ENCODE data around the gene LRTM1. TPM values are rescaled to one million over a fixed set of nuclear protein-coding genes. Genes with fewer than 3 reads are reported as not detected.

Gene LRTM1
- total RNA-seq, 1 experiment from 2014 or later: not detected

GRCh38 chr3:54895613-54896012 lies 32.2 kb downstream of the LRTM1 start:
- no peak overlapping the region for H2AFZ ChIP-seq (ENCODE audit: low read depth, low read length, poor library complexity, severe bottlenecking)
- ChIA-PET POLR2A (no interaction called here), RAD21 (ENCODE audit: low non-redundant PET in 1 of 2, low total read pairs in 2 of 2, uncharacterized antibody in 2 of 2, unreplicated experiment in 2 of 2) (no interaction called here), CTCF (no interaction called here)
- intact Hi-C loops (cut with micrococcal nuclease): no loop called here
- BruUV-seq (replicated peaks): no TSS peak
- no peaks in the 10 kb centered on the region for H3K4me1 ChIP-seq (ENCODE audit: control insufficient read depth in 1 of 2, insufficient read depth in 2 of 2, low read length in 2 of 2)
- no peak overlapping the region for H3K27ac ChIP-seq (ENCODE audit: low read depth, low read length)
- no peaks in the 10 kb centered on the region for H3K36me3 ChIP-seq (ENCODE audit: control insufficient read depth in 1 of 2, insufficient read depth in 2 of 2, low read length in 2 of 2)
- no peaks in the 10 kb centered on the region for H3K9me2 ChIP-seq (ENCODE audit: insufficient read depth)
- DNase-seq (ENCODE audit: low read depth, low spot score) (no peak), ATAC-seq (no peak)
- no peaks in the 10 kb centered on the region for H4K20me1 ChIP-seq (ENCODE audit: insufficient read depth)
- H3K4me2 ChIP-seq (ENCODE audit: low read length): no peak overlapping the region
- H3K4me3 ChIP-seq (replicated peaks in 1 of 2; ENCODE audit: low read depth in 1 of 2, low read length in 2 of 2): no peak overlapping the region
- peaks cover 0 to 4% of the 10 kb centered on the region in 2 experiments; a peak in 1 of 4 replicates for H3K9me3 ChIP-seq (ENCODE audit: control insufficient read depth in 1 of 2, insufficient read depth in 1 of 2, low read depth in 1 of 2, low read length in 2 of 2)
- no peaks in the 10 kb centered on the region for H3K27me3 ChIP-seq (ENCODE audit: insufficient read depth, low read length)
- H3K9ac ChIP-seq (ENCODE audit: low read length): no peak overlapping the region
- no peaks in the 10 kb centered on the region for H3K79me2 ChIP-seq (ENCODE audit: insufficient read depth, low read length)
- TF ChIP-seq TCF7L2 (IDR thresholded peaks at IDR 0.05; ENCODE audit: borderline replicate concordance, extremely low read depth, insufficient read depth, insufficient read length): no peak

DNA sequence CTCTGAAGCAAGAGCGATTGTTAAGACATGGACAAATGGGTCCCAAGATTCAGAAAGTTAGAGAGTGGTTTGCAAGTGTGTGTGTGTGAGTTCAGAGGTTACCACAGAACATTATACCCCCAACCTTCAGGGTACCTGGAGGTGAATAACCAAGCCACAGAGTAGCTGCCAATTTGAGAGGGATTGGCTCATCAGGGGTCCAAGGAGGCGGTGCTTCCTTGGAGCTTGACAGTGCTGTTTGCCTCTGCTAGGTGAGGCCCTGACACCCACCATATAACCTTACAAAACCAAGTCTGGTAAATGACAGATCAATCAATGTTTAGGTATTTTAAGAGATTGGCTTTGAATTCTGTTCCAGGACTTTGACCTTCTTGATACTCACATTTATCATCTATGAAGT lies 35.7 kb downstream of the LRTM1 start:
- DNase-seq (ENCODE audit: low read depth, low spot score) (no peak), ATAC-seq (no peak)
- H4K20me1 ChIP-seq (ENCODE audit: insufficient read depth): no peaks in the 10 kb centered on the region
- no peak overlapping the region for H3K4me3 ChIP-seq (replicated peaks in 1 of 2; ENCODE audit: low read depth in 1 of 2, low read length in 2 of 2)
- no peaks in the 10 kb centered on the region for H3K4me1 ChIP-seq (ENCODE audit: control insufficient read depth in 1 of 2, insufficient read depth in 2 of 2, low read length in 2 of 2)
- no peak overlapping the region for H3K9ac ChIP-seq (ENCODE audit: low read length)
- no peaks in the 10 kb centered on the region for H3K36me3 ChIP-seq (ENCODE audit: control insufficient read depth in 1 of 2, insufficient read depth in 2 of 2, low read length in 2 of 2)
- no peaks in the 10 kb centered on the region for H3K27me3 ChIP-seq (ENCODE audit: insufficient read depth, low read length)
- H2AFZ ChIP-seq (ENCODE audit: low read depth, low read length, poor library complexity, severe bottlenecking): no peak overlapping the region
- intact Hi-C loops (cut with micrococcal nuclease): no loop called here
- H3K27ac ChIP-seq (ENCODE audit: low read depth, low read length): no peak overlapping the region
- H3K9me2 ChIP-seq (ENCODE audit: insufficient read depth): no peaks in the 10 kb centered on the region
- RAD21 ChIA-PET (ENCODE audit: low non-redundant PET in 1 of 2, low total read pairs in 2 of 2, uncharacterized antibody in 2 of 2, unreplicated experiment in 2 of 2): no interaction called here
- peaks cover 0 to 12% of the 10 kb centered on the region in 2 experiments; a peak in 1 of 4 replicates for H3K9me3 ChIP-seq (ENCODE audit: control insufficient read depth in 1 of 2, insufficient read depth in 1 of 2, low read depth in 1 of 2, low read length in 2 of 2)
- CTCF ChIA-PET: no interaction called here
- no peak overlapping the region for H3K4me2 ChIP-seq (ENCODE audit: low read length)
- POLR2A ChIA-PET: no interaction called here
- no TSS peak for BruUV-seq (replicated peaks)
- no peaks in the 10 kb centered on the region for H3K79me2 ChIP-seq (ENCODE audit: insufficient read depth, low read length)
- TF ChIP-seq, protein P1, sequence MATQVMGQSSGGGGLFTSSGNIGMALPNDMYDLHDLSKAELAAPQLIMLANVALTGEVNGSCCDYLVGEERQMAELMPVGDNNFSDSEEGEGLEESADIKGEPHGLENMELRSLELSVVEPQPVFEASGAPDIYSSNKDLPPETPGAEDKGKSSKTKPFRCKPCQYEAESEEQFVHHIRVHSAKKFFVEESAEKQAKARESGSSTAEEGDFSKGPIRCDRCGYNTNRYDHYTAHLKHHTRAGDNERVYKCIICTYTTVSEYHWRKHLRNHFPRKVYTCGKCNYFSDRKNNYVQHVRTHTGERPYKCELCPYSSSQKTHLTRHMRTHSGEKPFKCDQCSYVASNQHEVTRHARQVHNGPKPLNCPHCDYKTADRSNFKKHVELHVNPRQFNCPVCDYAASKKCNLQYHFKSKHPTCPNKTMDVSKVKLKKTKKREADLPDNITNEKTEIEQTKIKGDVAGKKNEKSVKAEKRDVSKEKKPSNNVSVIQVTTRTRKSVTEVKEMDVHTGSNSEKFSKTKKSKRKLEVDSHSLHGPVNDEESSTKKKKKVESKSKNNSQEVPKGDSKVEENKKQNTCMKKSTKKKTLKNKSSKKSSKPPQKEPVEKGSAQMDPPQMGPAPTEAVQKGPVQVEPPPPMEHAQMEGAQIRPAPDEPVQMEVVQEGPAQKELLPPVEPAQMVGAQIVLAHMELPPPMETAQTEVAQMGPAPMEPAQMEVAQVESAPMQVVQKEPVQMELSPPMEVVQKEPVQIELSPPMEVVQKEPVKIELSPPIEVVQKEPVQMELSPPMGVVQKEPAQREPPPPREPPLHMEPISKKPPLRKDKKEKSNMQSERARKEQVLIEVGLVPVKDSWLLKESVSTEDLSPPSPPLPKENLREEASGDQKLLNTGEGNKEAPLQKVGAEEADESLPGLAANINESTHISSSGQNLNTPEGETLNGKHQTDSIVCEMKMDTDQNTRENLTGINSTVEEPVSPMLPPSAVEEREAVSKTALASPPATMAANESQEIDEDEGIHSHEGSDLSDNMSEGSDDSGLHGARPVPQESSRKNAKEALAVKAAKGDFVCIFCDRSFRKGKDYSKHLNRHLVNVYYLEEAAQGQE (IDR thresholded peaks at IDR 0.05; ENCODE audit: low read depth): no peak
- TF ChIP-seq ELF1 (IDR thresholded peaks at IDR 0.05; ENCODE audit: borderline replicate concordance, low read depth): no peak
- no peak for TF ChIP-seq ZNF274 (IDR thresholded peaks at IDR 0.05; ENCODE audit: low read depth, low read length)
- no peak for TF ChIP-seq EGR1 (IDR thresholded peaks at IDR 0.05; ENCODE audit: low read depth)
- TF ChIP-seq, protein P2, sequence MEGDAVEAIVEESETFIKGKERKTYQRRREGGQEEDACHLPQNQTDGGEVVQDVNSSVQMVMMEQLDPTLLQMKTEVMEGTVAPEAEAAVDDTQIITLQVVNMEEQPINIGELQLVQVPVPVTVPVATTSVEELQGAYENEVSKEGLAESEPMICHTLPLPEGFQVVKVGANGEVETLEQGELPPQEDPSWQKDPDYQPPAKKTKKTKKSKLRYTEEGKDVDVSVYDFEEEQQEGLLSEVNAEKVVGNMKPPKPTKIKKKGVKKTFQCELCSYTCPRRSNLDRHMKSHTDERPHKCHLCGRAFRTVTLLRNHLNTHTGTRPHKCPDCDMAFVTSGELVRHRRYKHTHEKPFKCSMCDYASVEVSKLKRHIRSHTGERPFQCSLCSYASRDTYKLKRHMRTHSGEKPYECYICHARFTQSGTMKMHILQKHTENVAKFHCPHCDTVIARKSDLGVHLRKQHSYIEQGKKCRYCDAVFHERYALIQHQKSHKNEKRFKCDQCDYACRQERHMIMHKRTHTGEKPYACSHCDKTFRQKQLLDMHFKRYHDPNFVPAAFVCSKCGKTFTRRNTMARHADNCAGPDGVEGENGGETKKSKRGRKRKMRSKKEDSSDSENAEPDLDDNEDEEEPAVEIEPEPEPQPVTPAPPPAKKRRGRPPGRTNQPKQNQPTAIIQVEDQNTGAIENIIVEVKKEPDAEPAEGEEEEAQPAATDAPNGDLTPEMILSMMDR (IDR thresholded peaks at IDR 0.05 in 2 of 3, conservative IDR thresholded peaks at IDR 0.05 in 1 of 3; ENCODE audit: borderline replicate concordance in 1 of 3, insufficient read depth in 1 of 3, low read depth in 2 of 3, low read length in 2 of 3): no peak
- TF ChIP-seq FOSL1 (IDR thresholded peaks at IDR 0.05; ENCODE audit: low read depth): no peak
- no peak for TF ChIP-seq SRF (IDR thresholded peaks at IDR 0.05; ENCODE audit: low read depth)
- no peak for TF ChIP-seq ATF3 (IDR thresholded peaks at IDR 0.05)
- TF ChIP-seq, protein P3, sequence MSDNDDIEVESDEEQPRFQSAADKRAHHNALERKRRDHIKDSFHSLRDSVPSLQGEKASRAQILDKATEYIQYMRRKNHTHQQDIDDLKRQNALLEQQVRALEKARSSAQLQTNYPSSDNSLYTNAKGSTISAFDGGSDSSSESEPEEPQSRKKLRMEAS (IDR thresholded peaks at IDR 0.05): no peak
- TF ChIP-seq RAD21 (IDR thresholded peaks at IDR 0.05; ENCODE audit: low read depth): no peak
- no peak for TF ChIP-seq ZFX (IDR thresholded peaks at IDR 0.05)
- no peak for TF ChIP-seq SP1 (IDR thresholded peaks at IDR 0.05; ENCODE audit: low read depth)
- TF ChIP-seq EZH2 (IDR thresholded peaks at IDR 0.05): no peak
- TF ChIP-seq SIN3A (IDR thresholded peaks at IDR 0.05; ENCODE audit: low read depth): no peak
- no peak for TF ChIP-seq YY1 (IDR thresholded peaks at IDR 0.05; ENCODE audit: extremely low read depth, insufficient replicate concordance, low read depth, low read length)
- TF ChIP-seq POLR2AphosphoS5 (IDR thresholded peaks at IDR 0.05; ENCODE audit: low read depth, low read length): no peak
- TF ChIP-seq JUND (IDR thresholded peaks at IDR 0.05): no peak

Measured in HCT116 (cell line).